ENCODE results near the gene PTPN21.
A peak's percentile ranks its signal among the peaks of the same experiment; 100 is the strongest.

PTPN21 gene

GRCh38 chr14:88546621-88547385, 8.0 kb downstream of the PTPN21 start:
- TF ChIP-seq CTCF (IDR thresholded peaks at IDR 0.05; ENCODE audit: insufficient read depth, low read depth, low read length, missing control alignments): no peak
- no peak overlapping the region for H3K4me3 ChIP-seq (ENCODE audit: low read length)
- no peak for DNase-seq (ENCODE audit: low read depth)

DNA sequence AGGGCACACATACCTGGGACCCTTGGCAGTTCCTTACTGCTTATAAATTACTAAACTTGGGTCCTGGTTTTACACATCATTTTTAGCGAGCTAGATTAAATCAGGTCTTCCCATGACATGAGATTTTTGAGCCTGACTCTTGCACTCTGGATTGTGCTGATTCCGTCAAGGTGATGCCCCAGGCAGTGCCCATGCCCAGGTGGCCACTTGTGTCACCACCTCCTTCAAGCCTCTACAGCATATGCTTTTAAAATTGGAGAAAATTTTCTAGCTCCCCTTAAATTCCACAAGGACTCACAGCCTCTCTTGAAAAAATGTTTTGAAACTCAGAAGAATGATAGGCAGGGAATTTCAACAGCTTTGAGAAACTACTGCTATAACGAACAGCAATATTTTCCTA, 9.6 kb downstream of the PTPN21 start:
- no peak for DNase-seq (ENCODE audit: low read depth)
- no peak overlapping the region for H3K4me3 ChIP-seq (ENCODE audit: low read length)
- TF ChIP-seq CTCF (IDR thresholded peaks at IDR 0.05; ENCODE audit: insufficient read depth, low read depth, low read length, missing control alignments): no peak

DNA sequence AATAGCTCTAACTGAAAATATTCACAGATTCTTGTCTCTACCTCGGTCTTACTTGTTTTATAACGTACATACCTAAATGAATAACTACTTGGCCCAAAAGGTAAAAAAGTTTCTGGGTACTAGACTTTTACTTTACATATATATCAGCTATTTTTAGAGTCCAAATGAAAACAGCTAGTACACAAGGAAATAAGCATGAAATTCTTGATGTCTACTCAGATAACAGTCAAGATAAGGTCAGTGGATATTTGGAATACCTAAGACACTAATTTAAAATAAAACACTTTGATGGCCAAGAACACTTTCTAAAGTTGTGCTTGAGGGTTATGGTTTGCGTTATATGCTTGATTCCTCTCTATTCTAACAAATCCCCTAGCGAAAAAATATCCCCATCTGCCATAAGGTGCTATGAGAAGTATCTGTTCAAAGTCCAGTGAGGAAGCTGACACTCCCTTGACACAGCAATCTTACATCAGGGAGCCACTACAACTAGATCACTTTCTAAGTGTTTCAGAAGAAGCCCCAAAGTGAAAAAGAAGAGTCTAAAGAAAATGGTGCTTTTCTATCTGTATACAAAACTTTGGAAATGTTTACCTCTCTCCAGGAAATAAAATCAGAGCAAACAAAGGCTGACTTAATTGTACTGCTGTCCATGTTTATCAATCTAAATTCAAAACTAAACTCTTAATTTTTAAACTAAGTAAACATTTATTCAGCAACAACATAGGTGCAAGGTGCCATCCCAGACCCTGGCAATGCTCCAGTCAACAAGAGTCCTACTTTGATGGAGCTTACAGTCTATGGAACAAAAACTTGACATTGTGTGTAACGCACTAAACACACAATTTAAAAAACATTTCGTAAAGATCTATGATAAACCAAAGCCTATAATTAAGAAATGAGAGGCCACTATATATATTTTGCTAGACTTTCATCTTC, 11.7 kb downstream of the PTPN21 start:
- TF ChIP-seq CTCF (IDR thresholded peaks at IDR 0.05; ENCODE audit: insufficient read depth, low read depth, low read length, missing control alignments): no peak
- no peak overlapping the region for H3K4me3 ChIP-seq (ENCODE audit: low read length)
- DNase-seq (ENCODE audit: low read depth): no peak

- H3K4me3 ChIP-seq (ENCODE audit: low read length): no peak overlapping the region
- peak; percentile 42 for DNase-seq (ENCODE audit: low read depth)
- TF ChIP-seq CTCF (IDR thresholded peaks at IDR 0.05; ENCODE audit: insufficient read depth, low read depth, low read length, missing control alignments): no peak
These were observed 13.5 kb downstream of the PTPN21 start for GRCh38 chr14:88541324-88541723.

GRCh38 chr14:88535813-88536212, 19.0 kb downstream of the PTPN21 start:
- no peak for DNase-seq (ENCODE audit: low read depth)
- no peak overlapping the region for H3K4me3 ChIP-seq (ENCODE audit: low read length)

DNA sequence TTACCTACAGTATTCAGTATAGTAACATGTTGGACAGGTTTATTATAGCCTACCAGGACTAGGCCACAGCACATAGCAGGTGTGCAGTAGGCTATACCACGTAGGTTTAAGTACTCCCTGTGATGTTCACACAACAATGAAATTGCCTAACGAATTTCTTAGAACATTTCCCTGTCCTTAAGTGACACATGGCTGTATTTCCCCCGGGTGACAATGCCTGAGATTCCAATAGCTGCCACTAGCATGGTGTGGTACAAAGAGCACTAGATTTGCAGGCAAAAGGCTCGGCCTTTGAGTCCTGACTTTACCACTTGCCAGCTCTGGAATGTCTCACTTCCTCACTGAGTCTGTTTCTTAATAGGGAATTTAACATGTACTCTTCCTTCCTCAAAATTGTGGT, 19.7 kb downstream of the PTPN21 start:
- no peak for DNase-seq (ENCODE audit: low read depth)
- peak; percentile 6 for TF ChIP-seq CTCF (IDR thresholded peaks at IDR 0.05; ENCODE audit: insufficient read depth, low read depth, low read length, missing control alignments)

More at GRCh38 chr14:88535813-88536212, 19.0 kb downstream of the PTPN21 start:
- no peak for TF ChIP-seq CTCF (IDR thresholded peaks at IDR 0.05; ENCODE audit: insufficient read depth, low read depth, low read length, missing control alignments)

More for the DNA sequence above, 19.7 kb downstream of the PTPN21 start:
- H3K4me3 ChIP-seq (ENCODE audit: low read length): no peak overlapping the region

All from epithelial cell of esophagus (primary cell).